NB4 (cell line): Measurements from ENCODE around the gene SLC2A3.
"Not testable (repeated sequence)": the region's sequence is repeated elsewhere in the genome, so short reads cannot be mapped to it uniquely, and the experiment has no call there.

ENCODE experiments used
- DNase-seq: peaks from one replicate; pipeline ENCODE4 v3.0.0; 2010; ENCODE audit warnings: low read depth
- H3K4me3 ChIP-seq: one replicate; pipeline ENCODE4 v1.5.1; 2011; ENCODE audit warnings: mild to moderate bottlenecking, low read depth, low read length, moderate library complexity
- MAX ChIP-seq: IDR thresholded peaks from 2 replicates; pipeline ENCODE4 v1.6.1; 2011; ENCODE audit warnings: low read depth, low read length
- MYC ChIP-seq: IDR thresholded peaks from 2 replicates; pipeline ENCODE4 v1.6.1; 2011; ENCODE audit warnings: low read depth, low read length
- POLR2A ChIP-seq: IDR thresholded peaks from 2 replicates; pipeline ENCODE4 v1.6.1; 2011; ENCODE audit warnings: mild to moderate bottlenecking; ENCODE audit not compliant: insufficient read length; ENCODE audit errors: extremely low read depth
- TF ChIP-seq, protein P1 (sequence below): IDR thresholded peaks from one replicate; pipeline ENCODE4 v1.5.1; 2012; ENCODE audit warnings: low read depth, low read length

SLC2A3 gene

DNA sequence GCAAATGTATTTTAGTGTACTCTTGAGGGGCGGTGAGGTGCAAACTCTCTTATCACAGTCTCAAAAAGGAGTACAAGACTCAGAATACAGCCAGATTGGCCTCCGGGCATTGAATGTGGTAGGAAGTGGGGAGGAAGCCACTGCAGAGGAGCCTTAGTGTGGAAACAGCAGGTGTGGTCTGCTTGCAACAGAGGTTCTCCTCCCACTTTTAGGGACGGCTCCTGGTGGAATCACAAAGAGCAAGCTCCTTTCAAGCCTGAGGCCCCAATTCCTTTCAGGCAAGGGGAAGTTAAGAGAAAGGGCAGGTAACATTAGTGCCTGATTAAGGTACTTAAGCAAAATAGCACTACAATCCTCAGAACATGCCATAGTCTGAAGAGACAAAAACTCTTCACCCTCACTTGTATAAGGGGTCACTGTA lies 23.7 kb upstream of the SLC2A3 start:
- peak overlapping the region; percentile 64 for H3K4me3 ChIP-seq
- peak; percentile 90 for DNase-seq
- TF ChIP-seq POLR2A = no peak
- 0 out of 2 replicates have a peak, but pooled peaks have one; percentile 23 for TF ChIP-seq MYC

DNA sequence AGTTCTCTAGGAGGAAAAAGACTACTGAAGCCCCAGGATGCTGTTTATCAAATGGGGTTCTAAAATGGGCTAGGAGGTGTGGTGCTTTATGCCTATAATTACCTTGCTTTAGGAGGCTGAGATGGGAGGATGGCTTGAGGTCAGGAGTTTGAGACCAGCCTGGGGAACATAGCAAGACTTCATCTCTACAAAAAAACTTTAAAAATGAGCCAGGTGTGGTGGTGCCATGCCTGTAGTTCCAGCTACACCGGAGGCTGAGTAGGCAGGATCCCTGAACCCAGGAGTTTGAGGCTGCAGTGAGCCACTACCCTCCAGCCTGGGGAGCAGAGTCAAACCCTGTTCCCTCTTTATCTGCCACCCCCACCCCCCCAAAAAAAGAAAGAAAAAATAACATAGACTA lies 23.3 kb upstream of the SLC2A3 start:
- TF ChIP-seq MAX = no peak
- TF ChIP-seq MYC = no peak
- no peak for TF ChIP-seq POLR2A
- TF ChIP-seq, protein P1, sequence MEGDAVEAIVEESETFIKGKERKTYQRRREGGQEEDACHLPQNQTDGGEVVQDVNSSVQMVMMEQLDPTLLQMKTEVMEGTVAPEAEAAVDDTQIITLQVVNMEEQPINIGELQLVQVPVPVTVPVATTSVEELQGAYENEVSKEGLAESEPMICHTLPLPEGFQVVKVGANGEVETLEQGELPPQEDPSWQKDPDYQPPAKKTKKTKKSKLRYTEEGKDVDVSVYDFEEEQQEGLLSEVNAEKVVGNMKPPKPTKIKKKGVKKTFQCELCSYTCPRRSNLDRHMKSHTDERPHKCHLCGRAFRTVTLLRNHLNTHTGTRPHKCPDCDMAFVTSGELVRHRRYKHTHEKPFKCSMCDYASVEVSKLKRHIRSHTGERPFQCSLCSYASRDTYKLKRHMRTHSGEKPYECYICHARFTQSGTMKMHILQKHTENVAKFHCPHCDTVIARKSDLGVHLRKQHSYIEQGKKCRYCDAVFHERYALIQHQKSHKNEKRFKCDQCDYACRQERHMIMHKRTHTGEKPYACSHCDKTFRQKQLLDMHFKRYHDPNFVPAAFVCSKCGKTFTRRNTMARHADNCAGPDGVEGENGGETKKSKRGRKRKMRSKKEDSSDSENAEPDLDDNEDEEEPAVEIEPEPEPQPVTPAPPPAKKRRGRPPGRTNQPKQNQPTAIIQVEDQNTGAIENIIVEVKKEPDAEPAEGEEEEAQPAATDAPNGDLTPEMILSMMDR = no peak
- DNase-seq = no peak
- H3K4me3 ChIP-seq = peak overlapping the region; percentile 64

DNA sequence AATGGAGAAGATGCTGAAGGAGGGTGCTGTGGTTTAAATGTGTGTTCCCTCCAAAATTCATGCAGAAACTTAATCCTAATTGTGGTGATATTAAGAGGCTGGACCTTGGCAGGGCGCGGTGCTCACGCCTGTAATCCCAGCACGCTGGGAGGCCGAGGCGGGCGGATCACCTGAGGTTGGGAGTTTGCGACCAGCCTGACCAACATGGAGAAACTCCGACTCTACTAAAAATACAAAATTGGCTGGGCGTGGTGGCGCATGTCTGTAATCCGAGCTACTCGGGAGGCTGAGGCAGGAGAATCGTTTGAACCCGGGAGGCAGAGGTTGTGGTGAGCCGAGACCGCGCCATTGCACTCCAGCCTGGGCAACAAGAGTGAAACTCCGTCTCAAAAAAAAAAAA lies 18.9 kb upstream of the SLC2A3 start:
- not testable (repeated sequence) for DNase-seq, H3K4me3 ChIP-seq

DNA sequence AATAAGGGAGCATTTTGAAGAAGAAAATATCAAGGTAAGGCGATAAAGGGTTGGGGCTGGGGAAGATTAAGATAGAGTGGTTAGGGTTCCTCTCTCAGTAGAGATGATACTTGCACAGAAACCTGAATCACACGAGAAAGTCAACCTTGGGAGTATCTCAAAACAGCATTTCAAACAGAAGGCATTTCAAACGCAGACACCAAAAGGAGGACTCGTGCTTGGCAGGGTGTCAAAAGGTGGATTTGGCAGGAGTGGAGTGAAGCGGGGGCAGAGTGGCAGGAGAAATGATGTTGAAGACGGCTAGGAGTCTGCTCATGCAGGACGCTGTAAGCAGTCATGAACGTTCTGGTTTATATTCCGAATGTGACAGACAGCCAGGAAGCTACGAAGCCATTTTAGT lies 18.4 kb upstream of the SLC2A3 start:
- not testable (repeated sequence) for H3K4me3 ChIP-seq, DNase-seq

- not testable (repeated sequence) for DNase-seq, H3K4me3 ChIP-seq
These were observed 17.9 kb upstream of the SLC2A3 start for GRCh38 chr12:7953912-7954311.

DNA sequence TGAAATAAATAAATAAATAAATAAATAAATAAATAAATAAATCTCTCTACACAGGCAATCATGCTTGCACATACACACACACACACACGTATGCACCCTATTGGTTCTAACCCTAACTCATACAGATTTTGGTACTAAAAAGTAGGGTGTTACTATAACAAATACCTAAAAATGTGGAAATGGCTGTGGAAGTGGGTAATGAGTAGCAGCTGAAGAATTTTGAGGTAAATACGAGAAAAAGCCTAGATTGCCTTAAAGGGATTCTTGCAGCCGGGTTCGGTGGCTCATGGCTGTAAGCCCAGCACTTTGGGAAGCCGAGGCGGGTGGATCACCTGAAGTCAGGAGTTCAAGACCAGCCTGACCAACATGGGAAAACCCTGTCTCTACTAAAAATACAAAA lies 15.7 kb upstream of the SLC2A3 start:
- TF ChIP-seq, protein P1 = no peak
- TF ChIP-seq MYC (no peak), POLR2A (no peak), MAX (no peak)
- DNase-seq = no peak
- no peak overlapping the region for H3K4me3 ChIP-seq

DNA sequence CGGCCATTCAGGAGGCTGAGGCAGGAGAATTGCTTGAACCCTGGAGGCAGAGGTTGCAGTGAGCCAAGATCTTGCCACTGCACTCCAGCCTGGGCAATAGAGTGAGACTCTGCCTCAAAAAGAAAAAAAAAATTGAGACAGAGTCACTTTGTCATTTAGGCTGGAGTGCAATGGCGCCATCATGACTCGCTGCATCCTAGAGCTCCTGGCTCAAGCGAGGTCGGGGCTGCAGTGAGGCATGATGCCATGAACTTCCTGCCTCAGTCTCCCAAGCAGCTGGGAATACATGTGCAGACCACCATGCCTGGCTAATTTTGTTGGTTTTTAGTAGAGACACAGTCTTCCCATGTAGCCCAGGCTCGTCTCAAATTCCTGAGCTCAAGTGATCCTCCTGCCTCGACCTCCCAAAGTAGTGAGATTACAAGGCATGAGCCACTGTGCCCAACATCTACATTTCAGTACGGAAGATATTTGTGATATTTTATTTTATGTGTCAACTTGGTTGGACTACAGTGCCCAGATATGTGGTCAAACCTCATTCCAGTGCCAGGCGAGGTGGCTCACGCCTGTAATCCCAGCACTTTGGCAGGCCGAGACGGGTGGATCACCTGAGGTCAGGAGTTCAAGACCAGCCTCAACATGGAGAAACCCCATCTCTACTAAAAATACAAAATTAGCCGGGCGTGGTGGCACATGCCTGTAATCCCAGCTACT lies 14.4 kb upstream of the SLC2A3 start:
- not testable (repeated sequence) for H3K4me3 ChIP-seq, DNase-seq

GRCh38 chr12:7948589-7949260 lies 12.7 kb upstream of the SLC2A3 start:
- peak; percentile 77 for DNase-seq
- H3K4me3 ChIP-seq = no peak overlapping the region
- TF ChIP-seq, protein P1 = no peak
- TF ChIP-seq MAX (no peak), MYC (no peak), POLR2A (no peak)
